HG02678 (cell line): ENCODE data around the gene MYO16.

Source experiments
- ATAC-seq: cut with Tn5 transposase; IDR thresholded peaks from one replicate; pipeline ENCODE4 v1.9.1; 2021; ENCODE audit warnings: mild to moderate bottlenecking, moderate library complexity; ENCODE audit not compliant: unreplicated experiment

Gene MYO16

GRCh38 chr13:109162248-109163036 is 533.0 kb downstream of the MYO16 start:
- ATAC-seq, result peak; percentile 84

- ATAC-seq, result peak; percentile 6
These were observed 533.6 kb downstream of the MYO16 start for GRCh38 chr13:109163037-109163379.

- no peak for ATAC-seq
These were observed 536.0 kb downstream of the MYO16 start for GRCh38 chr13:109165417-109165904.

GRCh38 chr13:109166804-109167203 is 537.4 kb downstream of the MYO16 start:
- peak; percentile 27 for ATAC-seq

- ATAC-seq, result no peak
These were observed 542.7 kb downstream of the MYO16 start for GRCh38 chr13:109172136-109172535.

GRCh38 chr13:109175666-109176065 is 546.3 kb downstream of the MYO16 start:
- no peak for ATAC-seq

- no peak for ATAC-seq
These were observed 551.6 kb downstream of the MYO16 start for GRCh38 chr13:109180905-109181425.

- no peak for ATAC-seq
These were observed 553.5 kb downstream of the MYO16 start for GRCh38 chr13:109182777-109183465.

- no peak for ATAC-seq
These were observed 562.0 kb downstream of the MYO16 start for GRCh38 chr13:109191413-109191812.

- no peak for ATAC-seq
These were observed 562.9 kb downstream of the MYO16 start for GRCh38 chr13:109192306-109192705.

GRCh38 chr13:109196948-109197347 is 567.5 kb downstream of the MYO16 start:
- no peak for ATAC-seq

GRCh38 chr13:109198585-109198984 is 569.2 kb downstream of the MYO16 start:
- ATAC-seq, result no peak

GRCh38 chr13:109199280-109199679 is 569.9 kb downstream of the MYO16 start:
- no peak for ATAC-seq

- no peak for ATAC-seq
These were observed 571.1 kb downstream of the MYO16 start for GRCh38 chr13:109200556-109200955.

- no peak for ATAC-seq
These were observed 574.2 kb downstream of the MYO16 start for GRCh38 chr13:109203587-109203986.

GRCh38 chr13:109204252-109204651 is 574.8 kb downstream of the MYO16 start:
- no peak for ATAC-seq

- no peak for ATAC-seq
These were observed 575.2 kb downstream of the MYO16 start for GRCh38 chr13:109204657-109205056.

- ATAC-seq, result no peak
These were observed 575.9 kb downstream of the MYO16 start for GRCh38 chr13:109205315-109205714.

GRCh38 chr13:109206616-109207015 is 577.2 kb downstream of the MYO16 start:
- no peak for ATAC-seq

GRCh38 chr13:109207622-109208021 is 578.2 kb downstream of the MYO16 start:
- ATAC-seq, result no peak

GRCh38 chr13:109208522-109208921 is 579.1 kb downstream of the MYO16 start:
- no peak for ATAC-seq

- no peak for ATAC-seq
These were observed 580.1 kb downstream of the MYO16 start for GRCh38 chr13:109209526-109209925.
